Measurements from ENCODE around the gene SPATS2. TPM values are rescaled to one million over a fixed set of nuclear protein-coding genes. Genes with fewer than 3 reads are reported as not detected.
A peak's percentile ranks its signal among the peaks of the same experiment; 100 is the strongest.

Gene SPATS2
- total RNA-seq, 1 donor from 2014 or later: 46.3 TPM

DNA sequence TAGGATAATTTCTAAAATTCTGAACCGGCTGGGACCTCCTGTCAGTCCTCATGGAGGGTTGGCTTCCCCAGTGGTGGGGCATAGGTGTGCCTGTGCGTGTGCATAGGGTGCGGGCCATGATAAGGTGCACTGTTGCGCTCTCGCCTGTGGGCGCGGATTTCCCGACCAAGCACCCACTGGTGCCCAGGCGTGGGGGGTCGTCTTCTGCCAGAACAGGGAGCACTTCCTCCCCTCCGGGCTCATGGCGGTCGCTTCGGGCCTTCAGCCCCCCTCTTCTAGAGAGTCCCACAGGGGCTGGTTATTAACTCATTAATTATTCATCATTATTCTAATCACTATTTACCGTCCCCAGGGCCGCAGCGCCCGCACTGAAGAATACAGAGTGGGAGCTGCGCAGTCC, 33.0 kb upstream of the SPATS2 start:
- Mint-ChIP-seq H3K9me3 (ENCODE audit: unreplicated experiment) (peaks cover 12% of the 10 kb centered on the region), H3K4me3 (ENCODE audit: unreplicated experiment) (no peak overlapping the region), H3K27me3 (ENCODE audit: low read depth, unreplicated experiment) (peaks cover 78% of the 10 kb centered on the region), H3K4me1 (ENCODE audit: low read depth, unreplicated experiment) (no peaks in the 10 kb centered on the region), H3K27ac (ENCODE audit: unreplicated experiment) (no peak overlapping the region), H3K36me3 (ENCODE audit: low read depth, unreplicated experiment) (peaks cover 9% of the 10 kb centered on the region)
- no peak overlapping the region for H2AFZ ChIP-seq (ENCODE audit: low read depth, low read length)
- peaks cover 8% of the 10 kb centered on the region for H4K20me1 ChIP-seq (ENCODE audit: insufficient read depth, low read length)
- no peaks in the 10 kb centered on the region for H3K36me3 ChIP-seq (ENCODE audit: insufficient read depth, low read length)
- DNase-seq (ENCODE audit: low read depth) (no peak), FAIRE-seq (no peak)
- peaks cover 56% of the 10 kb centered on the region for H3K27me3 ChIP-seq (ENCODE audit: insufficient read depth, low read length)
- no peak overlapping the region for H3K4me2 ChIP-seq (ENCODE audit: low read length)
- no peak for TF ChIP-seq EZH2 (IDR thresholded peaks at IDR 0.05; ENCODE audit: insufficient read depth, low read length)
- TF ChIP-seq, protein P1, sequence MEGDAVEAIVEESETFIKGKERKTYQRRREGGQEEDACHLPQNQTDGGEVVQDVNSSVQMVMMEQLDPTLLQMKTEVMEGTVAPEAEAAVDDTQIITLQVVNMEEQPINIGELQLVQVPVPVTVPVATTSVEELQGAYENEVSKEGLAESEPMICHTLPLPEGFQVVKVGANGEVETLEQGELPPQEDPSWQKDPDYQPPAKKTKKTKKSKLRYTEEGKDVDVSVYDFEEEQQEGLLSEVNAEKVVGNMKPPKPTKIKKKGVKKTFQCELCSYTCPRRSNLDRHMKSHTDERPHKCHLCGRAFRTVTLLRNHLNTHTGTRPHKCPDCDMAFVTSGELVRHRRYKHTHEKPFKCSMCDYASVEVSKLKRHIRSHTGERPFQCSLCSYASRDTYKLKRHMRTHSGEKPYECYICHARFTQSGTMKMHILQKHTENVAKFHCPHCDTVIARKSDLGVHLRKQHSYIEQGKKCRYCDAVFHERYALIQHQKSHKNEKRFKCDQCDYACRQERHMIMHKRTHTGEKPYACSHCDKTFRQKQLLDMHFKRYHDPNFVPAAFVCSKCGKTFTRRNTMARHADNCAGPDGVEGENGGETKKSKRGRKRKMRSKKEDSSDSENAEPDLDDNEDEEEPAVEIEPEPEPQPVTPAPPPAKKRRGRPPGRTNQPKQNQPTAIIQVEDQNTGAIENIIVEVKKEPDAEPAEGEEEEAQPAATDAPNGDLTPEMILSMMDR (IDR thresholded peaks at IDR 0.05; ENCODE audit: insufficient read depth, low read depth, low read length): no peak
- H3K4me1 ChIP-seq (ENCODE audit: insufficient read depth, low read length): peaks cover 3% of the 10 kb centered on the region
- no peak overlapping the region for H3K27ac ChIP-seq (ENCODE audit: low read depth, low read length)
- H3K9ac ChIP-seq (ENCODE audit: low read length): no peak overlapping the region
- H3K79me2 ChIP-seq (ENCODE audit: insufficient read depth, low read length): no peaks in the 10 kb centered on the region
- H3K9me3 ChIP-seq (ENCODE audit: insufficient read depth, low read depth, low read length): peaks cover 3% of the 10 kb centered on the region
- no peak overlapping the region for H3K4me3 ChIP-seq (ENCODE audit: insufficient read depth, low read depth, low read length)

DNA sequence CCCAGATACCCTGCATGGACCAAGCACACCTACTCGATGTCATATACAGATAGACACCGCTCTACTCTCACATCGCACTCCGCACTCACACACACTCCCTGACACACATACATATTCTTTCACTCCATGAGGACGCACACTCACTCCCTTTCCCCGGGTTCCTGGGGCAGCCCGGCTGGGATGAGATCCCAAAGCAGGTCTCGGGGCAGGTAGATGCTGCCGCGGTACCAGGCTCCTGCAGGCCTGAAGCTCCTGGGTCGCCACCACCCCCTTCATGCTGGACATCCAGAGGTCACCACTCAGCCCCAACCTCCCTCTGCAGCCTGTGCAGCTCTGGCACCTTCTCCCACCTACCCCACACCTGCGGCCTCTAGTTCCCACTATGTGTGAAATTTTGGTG, 32.6 kb upstream of the SPATS2 start:
- Mint-ChIP-seq H3K4me3 (ENCODE audit: unreplicated experiment) (no peak overlapping the region), H3K4me1 (ENCODE audit: low read depth, unreplicated experiment) (no peaks in the 10 kb centered on the region), H3K9me3 (ENCODE audit: unreplicated experiment) (peaks cover 12% of the 10 kb centered on the region), H3K27me3 (ENCODE audit: low read depth, unreplicated experiment) (peaks cover 78% of the 10 kb centered on the region), H3K27ac (ENCODE audit: unreplicated experiment) (no peak overlapping the region), H3K36me3 (ENCODE audit: low read depth, unreplicated experiment) (peaks cover 9% of the 10 kb centered on the region)
- Histone ChIP-seq H3K9ac (ENCODE audit: low read length) (no peak overlapping the region), H3K79me2 (ENCODE audit: insufficient read depth, low read length) (no peaks in the 10 kb centered on the region), H3K4me2 (ENCODE audit: low read length) (no peak overlapping the region), H4K20me1 (ENCODE audit: insufficient read depth, low read length) (peaks cover 8% of the 10 kb centered on the region), H3K4me1 (ENCODE audit: insufficient read depth, low read length) (peaks cover 3% of the 10 kb centered on the region), H3K36me3 (ENCODE audit: insufficient read depth, low read length) (no peaks in the 10 kb centered on the region), H2AFZ (ENCODE audit: low read depth, low read length) (no peak overlapping the region), H3K4me3 (ENCODE audit: insufficient read depth, low read depth, low read length) (no peak overlapping the region), H3K9me3 (ENCODE audit: insufficient read depth, low read depth, low read length) (peaks cover 3% of the 10 kb centered on the region), H3K27ac (ENCODE audit: low read depth, low read length) (no peak overlapping the region), H3K27me3 (ENCODE audit: insufficient read depth, low read length) (peaks cover 57% of the 10 kb centered on the region)
- FAIRE-seq: no peak
- TF ChIP-seq EZH2 (IDR thresholded peaks at IDR 0.05; ENCODE audit: insufficient read depth, low read length): no peak
- TF ChIP-seq, protein P1 (IDR thresholded peaks at IDR 0.05; ENCODE audit: insufficient read depth, low read depth, low read length): no peak
- no peak for DNase-seq (ENCODE audit: low read depth)

DNA sequence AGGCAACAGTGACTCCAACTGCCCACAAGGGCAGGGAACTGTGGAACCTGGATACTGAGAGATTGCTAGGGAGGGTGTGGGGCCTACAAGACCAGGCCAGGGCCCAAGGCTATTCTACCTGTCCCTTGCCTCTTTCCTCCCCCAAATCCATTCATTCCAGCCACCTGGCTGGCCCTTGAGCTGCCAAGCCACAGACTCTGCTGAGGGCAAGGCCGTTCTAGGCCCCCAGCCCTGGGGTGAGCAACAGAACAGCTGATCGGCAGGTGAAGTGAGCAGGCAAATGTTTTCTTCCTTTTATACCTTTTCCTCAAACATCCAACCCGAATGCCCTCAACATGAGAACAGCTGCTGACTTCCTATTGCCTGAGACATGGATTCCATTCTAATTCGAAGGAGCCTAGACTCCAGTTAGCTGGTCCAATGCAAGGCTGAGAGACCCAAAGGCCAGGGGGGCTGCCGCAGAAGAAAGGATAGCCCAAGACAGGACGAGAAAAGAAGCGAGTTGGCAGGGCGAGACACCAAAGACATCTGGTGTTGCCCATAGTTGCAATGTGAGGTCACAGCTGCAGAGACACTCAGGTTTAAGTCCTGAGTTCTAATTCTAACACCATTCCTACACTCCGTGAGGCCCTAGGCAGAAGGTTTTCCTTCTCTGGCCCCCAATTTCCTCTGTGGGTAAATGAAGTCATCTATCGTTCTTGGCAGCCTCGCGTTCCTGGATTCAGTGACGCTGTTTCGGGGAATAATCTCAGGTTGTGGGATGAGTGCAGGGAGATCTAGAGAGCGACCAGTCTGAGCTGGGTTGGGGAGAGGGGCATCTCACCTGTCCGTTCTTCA, 31.9 kb upstream of the SPATS2 start:
- peaks cover 63% of the 10 kb centered on the region for H3K27me3 ChIP-seq (ENCODE audit: insufficient read depth, low read length)
- H3K9ac ChIP-seq (ENCODE audit: low read length): no peak overlapping the region
- H3K79me2 ChIP-seq (ENCODE audit: insufficient read depth, low read length): no peaks in the 10 kb centered on the region
- H3K36me3 Mint-ChIP-seq (ENCODE audit: low read depth, unreplicated experiment): peaks cover 9% of the 10 kb centered on the region
- peaks cover 8% of the 10 kb centered on the region for H4K20me1 ChIP-seq (ENCODE audit: insufficient read depth, low read length)
- no peak for TF ChIP-seq EZH2 (IDR thresholded peaks at IDR 0.05; ENCODE audit: insufficient read depth, low read length)
- TF ChIP-seq, protein P1 (IDR thresholded peaks at IDR 0.05; ENCODE audit: insufficient read depth, low read depth, low read length): no peak
- H3K27me3 Mint-ChIP-seq (ENCODE audit: low read depth, unreplicated experiment): peaks cover 81% of the 10 kb centered on the region
- H2AFZ ChIP-seq (ENCODE audit: low read depth, low read length): no peak overlapping the region
- H3K9me3 Mint-ChIP-seq (ENCODE audit: unreplicated experiment): peaks cover 12% of the 10 kb centered on the region
- no peak overlapping the region for H3K4me3 Mint-ChIP-seq (ENCODE audit: unreplicated experiment)
- DNase-seq (ENCODE audit: low read depth): no peak
- H3K4me1 Mint-ChIP-seq (ENCODE audit: low read depth, unreplicated experiment): no peaks in the 10 kb centered on the region
- peak overlapping the region; percentile 58 for H3K27ac Mint-ChIP-seq (ENCODE audit: unreplicated experiment)
- no peak overlapping the region for H3K27ac ChIP-seq (ENCODE audit: low read depth, low read length)
- no peaks in the 10 kb centered on the region for H3K36me3 ChIP-seq (ENCODE audit: insufficient read depth, low read length)
- no peak for FAIRE-seq
- H3K9me3 ChIP-seq (ENCODE audit: insufficient read depth, low read depth, low read length): peaks cover 3% of the 10 kb centered on the region
- no peak overlapping the region for H3K4me3 ChIP-seq (ENCODE audit: insufficient read depth, low read depth, low read length)
- no peak overlapping the region for H3K4me2 ChIP-seq (ENCODE audit: low read length)
- peaks cover 3% of the 10 kb centered on the region for H3K4me1 ChIP-seq (ENCODE audit: insufficient read depth, low read length)
